GM21367 (cell line): Measurements from ENCODE around the gene DUSP5.
"Not testable (repeated sequence)": the region's sequence is repeated elsewhere in the genome, so short reads cannot be mapped to it uniquely, and the experiment has no call there.

Experiments
- ATAC-seq: cut with Tn5 transposase; IDR thresholded peaks from one replicate; pipeline ENCODE4 v1.9.1; 2021; ENCODE audit not compliant: unreplicated experiment

Gene DUSP5, protein sequence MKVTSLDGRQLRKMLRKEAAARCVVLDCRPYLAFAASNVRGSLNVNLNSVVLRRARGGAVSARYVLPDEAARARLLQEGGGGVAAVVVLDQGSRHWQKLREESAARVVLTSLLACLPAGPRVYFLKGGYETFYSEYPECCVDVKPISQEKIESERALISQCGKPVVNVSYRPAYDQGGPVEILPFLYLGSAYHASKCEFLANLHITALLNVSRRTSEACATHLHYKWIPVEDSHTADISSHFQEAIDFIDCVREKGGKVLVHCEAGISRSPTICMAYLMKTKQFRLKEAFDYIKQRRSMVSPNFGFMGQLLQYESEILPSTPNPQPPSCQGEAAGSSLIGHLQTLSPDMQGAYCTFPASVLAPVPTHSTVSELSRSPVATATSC

DNA sequence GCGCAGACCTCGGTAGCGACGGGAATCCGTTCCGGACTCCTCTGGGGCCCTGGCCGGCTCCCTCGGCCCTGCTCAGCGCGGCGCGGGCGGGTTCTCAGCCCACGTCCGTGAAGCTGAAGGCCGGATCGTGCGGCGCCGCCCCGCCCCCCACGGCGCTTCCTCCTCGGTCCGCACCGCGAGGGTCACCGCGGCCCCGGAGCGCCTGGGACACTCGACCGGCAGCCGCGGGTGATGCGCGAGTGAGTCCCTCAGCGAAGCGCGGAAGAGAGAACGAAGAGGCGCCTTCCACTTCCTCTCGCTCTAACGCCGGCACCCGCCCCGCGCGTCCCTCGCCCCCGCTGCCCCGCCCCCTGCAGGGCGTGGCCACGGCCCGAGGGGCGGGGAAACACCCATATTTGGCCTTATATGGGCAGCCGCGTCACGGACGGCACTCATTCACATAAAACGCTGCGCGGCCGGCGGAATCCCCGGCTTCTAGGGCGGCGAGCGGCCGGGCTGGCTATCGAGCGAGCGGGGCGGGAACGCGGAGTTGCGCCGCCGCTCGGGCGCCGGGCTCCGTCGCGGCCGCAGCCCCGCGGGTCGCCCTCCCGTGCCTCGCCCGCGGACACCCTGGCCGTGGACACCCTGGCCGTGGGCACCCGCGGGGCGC, at the start of gene DUSP5:
Gene DUSP5 (plus strand): TSS at position 470 of the 649 bp plus-strand sequence. CDS start 215 bp downstream, outside the sequence.
- peak; percentile 53 for ATAC-seq

DNA sequence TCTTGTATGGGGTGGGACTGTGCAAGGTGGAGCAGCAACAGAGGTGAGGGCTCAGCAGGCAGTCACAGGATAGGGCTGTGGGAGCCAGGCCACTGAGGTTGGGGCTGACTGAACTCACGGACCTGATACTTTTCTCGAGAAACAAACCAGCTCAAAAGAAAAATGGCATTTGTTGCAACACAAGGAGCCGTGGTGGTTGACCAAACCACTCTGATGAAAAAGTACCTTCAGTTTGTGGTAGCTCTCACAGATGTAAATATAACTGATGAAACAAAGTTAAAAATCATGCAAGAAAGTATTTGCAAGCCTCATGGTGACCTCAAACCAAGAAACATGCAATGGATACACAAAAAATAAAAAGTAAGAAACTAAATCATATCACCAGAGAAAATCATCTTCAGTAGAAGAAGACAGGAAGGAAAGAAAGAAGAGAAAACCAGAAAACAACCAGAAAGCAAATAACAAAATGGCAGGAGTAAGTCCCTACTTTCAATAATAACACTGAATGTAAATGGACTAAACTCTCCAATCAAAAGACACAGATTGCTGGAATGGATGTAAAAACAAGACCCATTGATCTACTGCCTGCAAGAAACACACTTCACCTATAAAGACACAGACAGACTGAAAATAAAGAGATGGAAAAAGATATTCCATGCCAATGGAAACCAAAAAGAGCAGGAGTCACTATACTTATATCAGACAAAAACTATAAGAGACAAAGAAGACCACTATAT, 48.9 kb upstream of the DUSP5 start:
- ATAC-seq = no peak

DNA sequence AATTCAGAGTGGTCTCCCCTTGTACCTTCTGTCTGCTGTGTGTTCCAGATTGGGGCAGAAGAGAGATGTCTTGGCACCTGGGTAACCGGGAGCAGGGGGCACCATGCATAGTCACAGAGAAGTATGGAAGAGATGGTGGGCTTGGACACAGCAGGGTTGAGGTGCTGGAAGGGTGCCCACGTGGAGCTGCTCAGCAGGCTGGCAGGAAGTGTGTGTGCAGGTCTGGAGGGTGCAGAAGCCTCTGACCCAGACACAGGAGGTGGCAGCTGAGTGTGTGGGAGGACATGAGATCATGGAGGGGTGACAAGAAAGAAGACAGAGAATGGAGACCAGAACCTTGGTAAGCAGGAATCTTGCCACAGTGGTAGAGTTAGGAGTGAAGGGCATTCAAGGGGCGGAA, 42.3 kb upstream of the DUSP5 start:
- no peak for ATAC-seq

DNA sequence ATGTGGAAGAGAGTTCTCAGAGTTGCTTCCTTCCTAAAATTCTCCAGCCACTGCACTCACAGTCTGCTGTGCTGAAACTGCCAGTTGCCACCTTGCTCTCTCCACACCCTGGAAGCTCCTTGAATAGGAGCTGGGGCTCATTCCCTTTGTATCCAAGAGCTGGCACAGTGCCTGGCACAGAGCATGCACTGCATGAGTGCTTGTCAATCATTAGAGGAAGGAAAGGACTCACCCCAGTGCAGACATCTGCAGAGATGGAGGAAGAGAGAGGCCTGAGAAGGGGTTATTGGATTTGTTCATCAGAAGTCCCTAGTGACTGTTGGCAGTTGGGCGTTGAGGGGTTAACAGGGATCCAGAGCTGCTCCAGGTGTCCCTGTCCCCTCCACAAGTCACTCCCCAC, 41.7 kb upstream of the DUSP5 start:
- no peak for ATAC-seq

DNA sequence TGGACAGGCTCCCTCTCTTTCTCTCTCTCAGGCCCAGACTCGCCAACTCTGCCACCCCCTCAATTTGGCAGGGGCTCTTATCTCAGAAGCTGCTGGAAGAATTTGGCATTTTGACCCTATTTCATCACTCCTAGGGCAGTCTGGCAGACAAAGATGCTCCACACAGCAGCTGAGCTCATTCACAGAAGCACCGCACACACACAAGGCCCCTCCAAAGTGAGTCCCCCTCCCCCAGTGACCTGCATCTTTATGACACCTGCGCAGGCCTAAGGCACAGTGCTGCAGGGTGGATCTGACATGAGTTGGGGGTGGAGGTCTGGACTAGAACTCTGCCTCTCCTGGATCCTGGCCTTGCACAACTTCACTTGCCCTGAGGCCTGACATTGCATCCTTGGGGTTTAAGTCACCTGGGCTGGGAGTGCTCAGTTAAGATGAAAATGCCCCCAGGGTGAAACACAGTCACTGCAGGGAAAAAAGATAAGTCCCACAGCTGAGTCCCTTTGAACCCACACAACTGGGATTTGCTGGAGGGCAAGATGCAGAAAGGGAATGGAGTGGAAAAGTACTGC, 41.1 kb upstream of the DUSP5 start:
- no peak for ATAC-seq

DNA sequence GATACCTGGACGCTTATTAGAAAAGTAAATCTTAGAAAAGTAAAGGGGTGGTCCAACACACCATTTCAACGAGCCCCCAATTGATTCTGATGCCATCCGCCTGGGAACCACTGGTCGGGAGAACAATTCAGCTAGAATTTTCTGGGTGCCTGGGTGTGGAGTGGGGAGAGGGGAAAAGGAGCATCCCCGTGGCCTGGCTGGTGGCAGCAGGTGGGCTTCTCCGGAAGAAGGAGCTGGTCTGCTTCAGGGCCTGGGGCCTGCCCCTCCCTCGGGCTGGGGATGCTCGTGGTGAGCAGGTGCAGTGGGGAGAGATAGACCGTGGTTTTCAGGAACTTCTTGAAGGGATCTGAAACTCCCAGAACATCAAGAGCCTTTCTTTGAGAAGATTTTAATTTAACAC, 39.9 kb upstream of the DUSP5 start:
- no peak for ATAC-seq

DNA sequence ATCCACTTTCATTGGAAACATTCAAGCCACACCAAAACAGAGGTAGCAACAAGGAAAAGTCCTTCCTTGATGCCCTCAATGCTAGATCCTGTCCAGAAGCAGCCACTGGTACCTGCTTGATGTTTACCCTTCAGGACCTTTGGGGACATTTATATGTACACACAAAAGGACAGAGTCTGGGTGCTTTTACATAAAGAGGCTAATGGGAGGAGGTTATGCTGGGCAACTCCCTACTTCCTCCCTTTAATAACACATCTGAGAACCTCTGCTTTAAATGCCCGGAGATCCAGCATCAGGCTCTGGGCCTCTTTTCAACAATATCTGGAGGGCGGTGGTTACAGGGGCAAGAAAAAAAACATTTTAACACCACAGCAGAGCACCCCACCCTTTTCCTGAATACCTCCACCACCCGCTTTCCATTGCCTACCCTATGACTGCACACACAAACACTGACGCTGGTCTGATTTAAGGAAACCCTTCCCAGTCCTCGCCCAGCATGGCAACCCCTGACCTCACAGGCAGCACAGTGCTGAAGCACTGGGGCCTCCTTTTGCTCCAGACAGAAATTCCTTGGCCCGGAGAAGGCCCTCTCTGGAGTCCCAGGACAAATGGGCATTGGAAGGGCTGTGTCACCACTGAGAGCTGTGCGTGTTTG, 39.3 kb upstream of the DUSP5 start:
- no peak for ATAC-seq

DNA sequence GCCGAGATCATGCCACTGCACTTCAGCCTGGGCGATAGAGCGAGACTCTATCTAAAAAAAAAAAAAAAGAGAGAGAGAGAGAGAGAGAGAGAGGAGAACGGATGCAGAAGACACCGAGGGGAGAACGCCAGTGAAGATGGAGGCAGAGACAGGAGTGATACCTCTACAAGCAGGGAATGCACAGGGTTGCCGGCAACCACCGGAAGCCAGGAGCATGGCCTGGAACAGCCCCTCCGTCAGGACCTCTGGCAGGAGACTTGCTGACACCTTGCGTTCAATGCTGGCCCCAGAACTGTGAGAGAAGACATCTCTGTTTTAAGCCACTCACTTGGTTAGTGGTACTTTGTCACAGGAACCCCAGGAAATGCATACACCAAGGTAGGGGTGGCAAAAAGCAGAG, 38.1 kb upstream of the DUSP5 start:
- no peak for ATAC-seq

DNA sequence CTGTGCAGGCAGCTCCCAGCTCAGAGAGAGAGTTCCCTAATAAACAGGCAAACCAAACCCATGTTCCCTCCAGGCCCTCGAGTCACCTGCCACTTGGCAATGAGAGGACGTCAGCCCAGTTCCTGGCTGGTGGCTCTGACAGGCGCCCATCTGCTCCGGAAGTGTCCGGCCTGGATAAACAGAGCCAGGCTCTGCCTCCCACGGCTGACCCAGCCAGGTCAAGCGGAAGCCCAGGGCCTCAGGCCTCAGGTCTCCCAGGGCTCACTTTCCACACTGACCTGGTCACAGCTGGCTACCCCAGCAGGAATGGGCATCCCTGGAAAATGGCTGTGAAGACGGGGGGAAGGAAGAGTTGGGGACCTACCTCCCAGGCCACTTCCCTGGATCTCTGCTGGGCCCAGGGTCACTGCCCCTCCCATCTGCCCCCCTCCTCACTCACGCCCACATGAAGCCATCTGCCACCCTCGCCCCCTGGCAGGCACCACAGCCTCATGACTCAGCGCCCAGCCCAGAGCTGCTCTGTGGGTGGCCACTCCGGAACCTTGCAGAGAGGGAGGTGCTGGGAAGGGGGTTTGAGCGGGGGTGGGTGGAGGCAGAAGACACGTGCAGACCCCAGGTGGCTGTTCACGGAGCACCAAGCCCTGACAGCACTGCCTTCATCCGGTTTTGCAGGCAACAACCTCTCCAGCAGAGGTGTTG, 37.4 kb upstream of the DUSP5 start:
- no peak for ATAC-seq

DNA sequence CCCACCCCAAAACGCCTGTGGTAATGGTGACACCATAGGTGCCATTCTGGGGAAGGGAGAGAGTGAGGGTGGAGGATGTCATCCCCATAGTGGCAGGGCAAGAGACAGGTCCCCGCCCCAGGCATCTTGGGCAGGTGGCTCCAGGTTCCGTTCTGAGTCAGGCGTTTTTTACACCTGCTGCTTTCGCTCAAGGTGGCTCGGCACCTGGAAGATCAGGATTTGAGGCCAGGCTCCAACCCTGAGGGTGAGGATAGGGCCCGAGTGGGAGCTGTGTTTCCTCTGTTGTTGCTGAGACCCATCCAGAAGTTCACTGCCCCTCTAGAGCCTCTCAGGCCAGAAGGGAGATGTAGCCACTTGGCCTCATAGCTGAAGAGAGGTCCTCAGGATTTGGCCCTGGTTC, 36.6 kb upstream of the DUSP5 start:
- no peak for ATAC-seq

DNA sequence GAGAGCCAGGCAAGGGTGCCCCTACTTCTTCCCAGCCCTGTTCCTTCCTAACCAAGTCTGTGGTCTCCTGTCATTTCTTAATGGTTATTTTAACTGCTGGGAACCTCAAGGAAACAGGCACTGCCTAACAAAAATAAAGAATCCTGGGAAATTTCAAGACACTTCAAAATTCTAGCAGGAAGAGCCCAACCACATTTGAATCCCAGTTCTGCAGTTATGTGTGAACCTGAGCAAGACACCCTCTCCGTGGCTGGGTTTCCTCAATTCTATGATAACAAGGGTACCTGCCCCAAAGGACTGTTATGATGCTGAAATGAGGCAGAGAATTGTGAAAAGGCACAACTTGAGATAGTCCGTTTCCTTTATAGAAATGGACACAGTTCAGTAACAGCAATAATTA, 36.2 kb upstream of the DUSP5 start:
- ATAC-seq = no peak

DNA sequence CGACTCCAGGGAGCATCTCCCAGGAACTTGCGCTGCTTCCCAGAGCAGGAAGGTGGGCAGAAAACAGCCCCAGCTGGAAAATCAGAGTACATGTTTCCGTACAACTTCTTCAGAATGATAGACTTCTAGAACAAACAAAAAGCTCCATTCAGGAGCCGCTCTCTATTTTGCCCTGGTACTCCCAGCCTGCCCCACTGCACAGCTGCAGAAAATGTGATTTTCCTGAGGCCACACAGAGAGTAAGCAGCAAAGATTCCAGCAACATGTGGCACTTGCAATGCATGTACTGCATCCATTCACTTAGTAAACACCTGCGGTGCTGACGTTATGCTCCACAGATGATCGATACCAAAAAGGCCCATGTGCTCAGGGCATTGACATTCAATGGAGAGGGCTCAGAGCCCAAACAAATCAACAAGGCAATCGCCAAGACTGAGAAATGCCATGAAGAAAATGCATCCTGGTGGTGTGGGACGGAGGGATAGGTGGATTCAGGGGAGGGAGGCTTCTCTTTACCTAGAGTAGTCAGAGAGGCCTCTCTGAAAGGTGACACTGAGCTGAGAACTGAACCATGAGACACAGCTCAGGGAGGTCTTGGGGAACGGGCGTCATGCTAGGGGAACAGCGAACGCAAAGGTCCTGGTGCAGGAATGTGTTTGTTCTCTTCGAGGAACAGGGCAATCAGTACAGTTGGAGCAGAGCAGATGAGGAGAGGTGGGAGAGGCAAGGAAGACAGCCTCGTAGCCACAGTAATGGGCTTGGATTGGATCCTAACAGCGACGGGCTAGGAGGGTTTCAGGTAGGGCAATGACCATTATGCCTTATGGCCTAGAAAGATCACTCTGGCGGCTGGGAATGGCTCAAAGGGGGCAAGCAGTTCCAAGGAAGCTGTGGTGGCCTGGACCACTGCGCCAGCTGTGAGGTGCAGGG, 35.3 kb upstream of the DUSP5 start:
- ATAC-seq = no peak

DNA sequence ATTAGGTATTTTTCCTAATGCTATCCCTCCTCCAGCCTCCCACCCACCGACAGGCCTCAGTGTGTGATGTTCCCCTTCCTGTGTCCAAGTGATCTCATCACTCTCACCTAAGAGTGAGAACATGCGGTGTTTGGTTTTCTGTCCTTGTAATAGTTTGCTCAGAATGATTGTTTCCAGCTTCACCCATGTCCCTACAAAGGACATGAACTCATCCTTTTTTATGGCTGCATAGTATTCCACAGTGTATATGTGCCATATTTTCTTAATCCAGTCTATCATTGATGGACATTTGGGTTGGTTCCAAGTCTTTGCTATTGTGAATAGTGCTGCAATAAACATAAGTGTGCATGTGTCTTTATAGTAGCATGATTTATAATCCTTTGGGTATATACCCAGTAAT, 29.4 kb upstream of the DUSP5 start:
- not testable (repeated sequence) for ATAC-seq

DNA sequence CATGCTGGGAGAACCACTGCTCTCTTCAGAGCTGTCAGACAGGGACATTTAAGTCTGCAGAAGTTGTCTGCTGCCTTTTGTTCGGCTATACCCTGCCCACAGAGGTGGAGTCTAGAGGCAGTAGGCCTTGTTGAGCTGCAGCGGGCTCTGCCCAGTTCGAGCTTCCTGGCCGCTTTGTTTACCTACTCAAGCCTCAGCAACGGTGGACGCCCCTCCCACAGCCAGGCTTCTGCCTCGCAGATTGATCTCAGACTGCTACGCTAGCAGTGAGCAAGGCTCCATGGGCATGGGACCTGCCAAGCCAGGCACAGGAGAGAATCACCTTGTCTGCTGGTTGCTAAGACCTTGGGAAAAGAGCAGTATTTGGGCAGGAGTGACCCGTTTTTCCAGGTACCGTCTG, 27.2 kb upstream of the DUSP5 start:
- not testable (repeated sequence) for ATAC-seq

DNA sequence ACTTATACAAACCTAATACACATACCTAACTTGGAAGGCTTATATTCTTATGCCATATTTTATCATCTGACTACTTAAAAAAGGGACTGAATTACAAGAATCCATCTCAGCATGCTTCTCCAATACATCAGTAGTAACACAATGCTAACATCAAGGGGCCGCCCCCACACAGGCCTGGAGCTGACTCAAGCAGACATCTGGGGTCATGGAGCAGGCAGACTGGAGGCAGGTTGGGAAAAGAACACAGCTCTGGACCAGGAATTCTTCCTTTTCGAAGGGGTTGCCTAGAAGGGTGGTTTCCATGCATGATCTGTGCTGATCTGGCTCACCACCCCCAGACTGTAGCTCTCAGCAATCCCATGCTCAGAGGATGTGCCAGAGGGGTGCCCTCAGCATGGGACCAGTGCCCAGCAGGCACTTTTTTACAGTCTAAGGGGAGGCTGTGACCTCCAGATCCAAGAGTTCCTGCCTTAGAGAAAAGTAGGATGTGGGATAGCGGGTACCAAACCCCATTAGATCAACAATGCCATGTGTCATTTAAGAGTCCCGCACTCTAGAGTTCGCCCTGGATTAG, 26.1 kb upstream of the DUSP5 start:
- no peak for ATAC-seq

DNA sequence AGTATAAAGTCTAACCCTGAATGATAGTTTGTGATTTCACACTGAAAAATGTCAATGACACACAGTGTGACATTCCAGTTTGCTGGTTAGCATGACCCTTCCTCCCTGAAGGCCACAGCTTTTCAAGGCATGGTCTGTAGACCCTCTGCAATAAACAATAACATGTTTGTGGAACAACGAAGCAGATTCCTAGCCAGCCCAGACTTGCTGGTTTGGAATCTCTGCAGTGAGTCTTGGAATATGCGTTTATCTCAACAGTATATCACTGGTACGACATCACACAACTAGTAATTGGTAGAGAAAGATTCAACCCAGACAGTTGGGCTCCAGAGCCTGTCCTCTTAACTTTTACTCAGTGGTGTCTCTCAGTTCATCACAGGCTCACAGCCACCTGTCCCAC, 23.7 kb upstream of the DUSP5 start:
- no peak for ATAC-seq

DNA sequence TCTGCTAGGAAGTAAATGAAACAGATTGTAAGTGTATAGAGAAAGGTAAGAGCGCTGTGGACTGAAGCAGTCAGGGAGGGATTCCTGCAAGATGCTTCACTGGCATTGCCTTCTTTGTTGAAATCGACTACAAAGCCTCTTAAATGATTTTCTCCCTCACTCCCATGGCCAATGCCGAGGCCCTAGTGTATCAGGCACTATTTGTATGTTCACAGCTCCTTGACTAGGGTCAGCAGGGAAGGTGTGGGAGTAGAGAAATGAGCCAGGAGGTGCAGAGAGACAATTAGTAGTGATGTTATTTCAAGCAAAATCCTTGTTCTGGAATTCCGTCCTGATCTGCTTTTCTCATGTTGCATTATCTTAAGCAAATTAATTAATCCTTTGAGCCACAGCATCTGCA, 22.9 kb upstream of the DUSP5 start:
- no peak for ATAC-seq

DNA sequence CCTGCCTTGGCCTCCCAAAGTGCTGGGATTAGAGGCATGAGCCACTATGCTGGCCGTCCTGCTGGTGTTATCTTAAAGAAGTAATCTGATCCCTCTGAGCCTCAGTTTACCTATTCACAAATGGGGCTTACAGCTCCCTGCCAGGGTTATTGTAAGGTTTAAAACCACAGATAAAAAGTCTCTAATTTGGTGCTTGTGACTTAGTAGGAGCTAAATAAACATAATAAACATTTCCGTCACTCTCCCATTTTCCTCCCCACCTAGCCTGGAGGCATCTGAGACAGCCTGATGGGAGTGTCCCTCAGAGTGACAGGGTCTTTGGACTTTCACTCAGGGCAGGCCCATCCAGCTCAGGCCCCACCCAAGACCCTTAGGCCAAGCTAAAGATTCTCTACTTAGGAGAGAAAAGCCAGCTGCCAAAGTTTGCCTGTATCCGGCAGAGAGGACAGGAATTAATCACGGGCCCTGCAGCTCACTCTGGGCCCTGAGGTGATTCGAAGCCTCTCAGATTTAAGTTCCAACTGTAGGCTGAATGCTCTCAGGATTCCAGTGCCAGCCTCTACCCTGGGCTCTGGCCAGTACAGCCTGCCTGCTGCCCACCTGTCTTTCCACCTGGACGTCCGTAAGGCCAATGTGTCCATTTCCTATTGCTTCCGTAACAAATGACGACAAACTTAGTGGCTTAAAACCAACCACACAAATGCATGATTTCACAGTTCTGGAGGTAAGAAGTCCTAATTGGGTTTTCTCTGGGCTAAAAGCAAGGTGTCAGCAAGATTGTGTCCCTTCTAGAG, 21.8 kb upstream of the DUSP5 start:
- ATAC-seq = no peak
